Astrocyte of the cerebellum (primary cell): ENCODE results near the gene INVS.
A peak's percentile ranks its signal among the peaks of the same experiment; 100 is the strongest.
"Not testable (repeated sequence)": the region's sequence is repeated elsewhere in the genome, so short reads cannot be mapped to it uniquely, and the experiment has no call there.

Experiments used
- DNase-seq: peaks from one replicate; pipeline ENCODE4 v3.0.0-alpha.2; 2011; ENCODE audit warnings: low read depth
- H3K4me3 ChIP-seq: 2 replicates; pipeline ENCODE4 v1.5.1; 2011; ENCODE audit warnings: mild to moderate bottlenecking, low read depth, low read length, moderate library complexity
- CTCF ChIP-seq: IDR thresholded peaks from 2 replicates; pipeline ENCODE4 v1.5.1; 2012; ENCODE audit warnings: low read length, low read depth, moderate library complexity, mild to moderate bottlenecking; ENCODE audit errors: missing control alignments
- in situ Hi-C: cut with HindIII; loops from 2 replicates; pipeline ENCODE4 v1.10.0; 2017; ENCODE audit warnings: low sequenced_read_pairs

Gene INVS

DNA sequence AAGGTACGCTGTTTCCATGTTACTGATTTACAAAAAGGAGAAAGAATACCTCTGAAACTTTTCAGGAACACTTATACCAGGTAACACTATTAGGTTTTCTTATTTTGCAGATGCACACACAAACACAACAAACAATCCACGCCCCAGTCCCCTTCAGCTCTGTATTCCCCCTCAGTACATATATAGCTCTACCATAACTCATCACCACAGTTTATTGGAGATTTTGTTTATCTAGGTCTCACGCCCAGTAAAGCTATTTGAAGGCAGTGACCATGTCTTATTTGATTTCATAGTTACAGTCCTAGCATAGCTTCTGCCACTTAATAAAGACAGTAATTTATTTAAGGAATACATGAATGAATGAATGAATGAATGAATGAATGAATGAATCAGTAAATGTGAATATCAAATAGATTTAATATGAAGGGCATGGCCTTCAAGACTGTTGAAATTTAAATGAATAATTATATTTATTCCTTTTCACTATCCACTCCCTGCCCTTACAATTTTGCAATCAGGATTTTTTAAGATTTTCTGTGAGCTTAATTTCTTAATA is 32.9 kb downstream of the INVS start:
- peak; percentile 2 for DNase-seq

DNA sequence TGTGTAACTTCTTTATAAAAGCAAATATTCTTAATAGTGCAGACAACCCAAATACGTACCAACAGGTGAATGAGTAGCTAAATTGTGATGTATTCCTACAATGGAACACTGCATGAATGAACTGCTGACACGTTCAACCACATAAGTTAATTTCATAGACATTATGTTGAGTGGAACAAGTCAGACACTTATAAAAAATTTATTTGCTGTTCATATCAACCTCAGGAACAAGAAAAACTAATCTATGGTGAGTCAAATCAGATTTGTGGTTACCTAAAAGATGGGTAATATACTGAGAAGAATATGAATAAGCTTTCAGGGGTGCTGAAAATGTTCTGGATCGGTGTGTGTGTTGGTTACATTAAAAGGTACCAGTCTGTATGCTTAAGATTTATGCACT is 35.7 kb downstream of the INVS start:
- TF ChIP-seq CTCF, result no peak
- in situ Hi-C loops, result no loop called here

More for the DNA sequence above, 32.9 kb downstream of the INVS start:
- H3K4me3 ChIP-seq, result no peak overlapping the region
- TF ChIP-seq CTCF, result no peak
- in situ Hi-C loops, result no loop called here

DNA sequence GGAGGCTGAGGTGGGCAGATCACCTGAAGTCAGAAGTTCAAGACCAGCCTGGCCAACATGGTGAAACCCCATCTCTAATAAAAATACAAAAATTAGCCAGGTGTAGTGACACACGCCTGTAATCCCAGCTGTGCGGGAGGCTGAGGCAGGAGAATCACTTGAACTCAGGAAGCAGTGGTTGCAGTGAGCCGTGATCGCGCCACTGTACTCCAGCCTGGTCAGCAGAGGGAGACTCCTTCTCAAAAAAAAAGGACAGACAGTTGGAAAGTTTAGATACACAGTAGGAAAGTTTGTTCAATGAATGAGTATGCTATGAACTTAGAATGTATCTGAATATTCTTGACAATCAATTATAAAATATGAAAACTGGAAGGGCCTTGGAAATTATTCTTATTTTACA is 37.8 kb downstream of the INVS start:
- in situ Hi-C loops, H3K4me3 ChIP-seq, DNase-seq: not testable (repeated sequence)

More for the DNA sequence above, 35.7 kb downstream of the INVS start:
- DNase-seq, result no peak
- no peak overlapping the region for H3K4me3 ChIP-seq

DNA sequence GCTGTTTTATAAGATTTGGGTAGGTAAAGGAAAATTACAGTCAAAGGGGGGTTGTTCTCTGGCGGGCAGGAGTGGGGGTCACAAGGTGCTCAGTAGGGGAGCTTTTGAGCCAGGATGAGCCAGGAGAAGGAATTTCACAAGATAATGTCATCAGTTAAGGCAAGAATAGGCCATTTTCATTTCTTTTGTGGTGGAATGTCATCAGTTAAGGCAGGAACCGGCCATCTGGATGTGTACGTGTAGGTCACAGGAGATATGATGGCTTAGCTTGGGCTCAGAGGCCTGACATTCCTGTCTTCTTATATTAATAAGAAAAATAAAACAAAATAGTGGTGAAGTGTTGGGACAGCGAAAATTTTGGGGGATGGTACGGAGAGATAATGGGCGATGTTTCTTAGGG is 41.3 kb downstream of the INVS start:
- H3K4me3 ChIP-seq, DNase-seq, in situ Hi-C loops: not testable (repeated sequence)

DNA sequence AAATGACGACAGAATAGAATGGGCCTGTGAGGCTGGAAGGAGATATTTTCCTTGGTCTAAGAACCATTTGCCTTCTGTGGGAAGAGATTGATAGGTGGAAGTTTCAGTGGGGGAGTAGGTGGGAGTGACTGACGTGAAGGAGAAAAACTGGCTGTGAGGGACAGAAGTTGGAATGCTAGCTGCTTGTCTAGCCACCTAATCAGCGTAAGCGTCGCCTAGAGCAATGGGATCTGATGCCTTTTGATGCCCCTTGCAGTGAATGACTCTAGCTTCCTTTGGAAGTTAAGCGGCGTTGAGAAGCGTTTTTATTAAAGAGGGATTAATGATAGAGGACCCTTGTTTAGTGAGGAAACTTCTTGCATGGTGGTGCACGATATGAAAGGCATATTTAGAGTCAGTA is 42.8 kb downstream of the INVS start:
- DNase-seq, H3K4me3 ChIP-seq, in situ Hi-C loops: not testable (repeated sequence)

DNA sequence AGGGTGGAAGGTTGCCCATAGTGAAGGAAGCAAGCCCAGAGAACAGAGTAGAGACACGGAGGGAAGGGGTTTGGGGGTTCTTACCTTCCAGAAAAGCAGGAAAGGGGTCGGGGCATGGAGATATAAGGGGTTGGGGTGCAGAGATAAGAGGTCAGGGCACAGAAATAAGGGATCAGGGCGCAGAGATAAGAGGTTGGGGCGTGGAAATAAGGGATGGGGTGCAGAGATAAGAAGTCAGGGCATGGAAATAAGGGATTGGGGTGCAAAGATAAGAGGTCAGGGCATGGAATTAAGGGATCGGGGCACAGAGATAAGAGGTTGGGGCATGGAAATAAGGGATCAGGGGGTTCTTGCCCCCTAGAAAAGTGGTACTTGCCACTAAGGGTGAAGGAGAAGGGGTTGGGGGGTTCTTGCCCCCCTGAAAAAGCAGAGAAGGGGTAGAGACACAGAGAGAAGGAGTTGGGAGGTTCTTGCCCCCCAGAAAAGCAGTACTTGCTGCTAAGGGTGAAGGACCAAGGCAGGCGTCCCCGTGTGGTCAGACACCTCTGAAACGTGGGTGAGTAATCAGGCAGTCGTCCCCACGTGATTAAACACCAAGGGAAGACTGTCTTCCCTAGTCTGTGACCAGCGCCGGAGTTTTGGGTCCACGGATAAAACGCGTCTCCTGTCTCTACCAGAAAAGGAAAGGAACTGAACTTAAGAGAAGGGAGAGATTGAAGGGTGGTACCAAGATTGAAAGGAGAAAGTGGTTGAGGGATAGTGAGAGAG is 46.3 kb downstream of the INVS start:
- DNase-seq, H3K4me3 ChIP-seq, in situ Hi-C loops: not testable (repeated sequence)

DNA sequence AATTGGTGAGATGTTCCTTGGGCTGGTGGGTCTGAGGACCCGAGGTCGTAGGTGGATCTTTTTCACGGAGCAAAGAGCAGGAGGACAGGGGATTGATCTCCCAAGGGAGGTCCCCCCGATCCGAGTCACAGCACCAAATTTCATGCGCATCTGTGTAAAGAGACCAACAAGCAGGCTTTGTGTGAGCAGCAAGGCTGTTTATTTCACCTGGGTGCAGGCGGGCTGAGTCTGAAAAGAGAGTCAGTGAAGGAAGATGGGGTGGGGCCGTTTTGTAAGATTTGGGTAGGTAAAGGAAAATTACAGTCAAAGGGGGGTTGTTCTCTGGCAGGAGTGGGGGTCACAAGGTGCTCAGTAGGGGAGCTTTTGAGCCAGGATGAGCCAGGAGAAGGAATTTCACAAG is 46.9 kb downstream of the INVS start:
- H3K4me3 ChIP-seq, DNase-seq, in situ Hi-C loops: not testable (repeated sequence)

DNA sequence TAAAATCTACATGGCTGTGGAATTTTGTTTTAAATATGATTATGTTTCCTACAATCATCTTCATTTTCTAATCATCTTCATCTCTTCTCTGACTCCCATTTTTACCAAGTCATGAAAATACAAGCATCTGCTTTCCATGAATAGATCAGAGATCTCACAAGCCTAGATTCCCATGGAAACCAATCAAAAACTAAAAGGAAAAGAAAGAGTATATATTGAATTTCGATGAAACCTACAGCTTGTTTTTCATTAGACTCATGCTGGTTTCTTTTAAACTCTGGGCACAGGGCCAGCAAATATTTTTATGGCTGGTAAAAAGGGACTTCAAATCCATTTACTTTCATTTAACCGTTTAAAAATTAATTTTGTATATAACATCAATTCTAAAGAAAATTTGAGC is 51.2 kb downstream of the INVS start:
- in situ Hi-C loops, result no loop called here
- H3K4me3 ChIP-seq, result no peak overlapping the region
- no peak for TF ChIP-seq CTCF
- DNase-seq, result peak; percentile 47

- in situ Hi-C loops, result no loop called here
- peak; percentile 32 for DNase-seq
- no peak overlapping the region for H3K4me3 ChIP-seq
Observed at GRCh38 chr9:100160021-100160420, 61.0 kb downstream of the INVS start.

More at GRCh38 chr9:100160021-100160420, 61.0 kb downstream of the INVS start:
- no peak for TF ChIP-seq CTCF
